Right ventricle myocardium inferior (tissue), 1 donor: ENCODE measurements around the gene ILF3. TPM values are rescaled to one million over a fixed set of nuclear protein-coding genes. Genes with fewer than 3 reads are reported as not detected.
"Not testable (repeated sequence)": the region's sequence is repeated elsewhere in the genome, so short reads cannot be mapped to it uniquely, and the experiment has no call there.

Experiments used
- ATAC-seq: fragments of 200-7000 bp; cut with Tn5 transposase; one replicate; pipeline ENCODE4 v1.9.1; 2020; ENCODE audit warnings: mild to moderate bottlenecking, moderate library complexity
- DNase-seq: peaks from one replicate; pipeline ENCODE4 v3.0.0; 2021; ENCODE audit errors: missing footprints
- intact Hi-C: fragments of 100-400 bp; cut with DNase I; formaldehyde crosslinking; loops from one replicate; pipeline ENCODE4 v1.11.0; 2022
- total RNA-seq: library from RNA; stranded (reverse); fragmentation: NEBNext Ultra II Directional; extraction: Animal tissue kit (Norgen Biotek cat#: 25700); gene quantifications from one replicate; pipeline ENCODE4 v1.2.1, GENCODE V29; 2021
- donor health status: DM: no; HTN: yes; CAD: no; lungs with severe emphysema.

The ILF3 gene
- total RNA-seq, 1 donor from 2014 or later = 101 TPM

DNA sequence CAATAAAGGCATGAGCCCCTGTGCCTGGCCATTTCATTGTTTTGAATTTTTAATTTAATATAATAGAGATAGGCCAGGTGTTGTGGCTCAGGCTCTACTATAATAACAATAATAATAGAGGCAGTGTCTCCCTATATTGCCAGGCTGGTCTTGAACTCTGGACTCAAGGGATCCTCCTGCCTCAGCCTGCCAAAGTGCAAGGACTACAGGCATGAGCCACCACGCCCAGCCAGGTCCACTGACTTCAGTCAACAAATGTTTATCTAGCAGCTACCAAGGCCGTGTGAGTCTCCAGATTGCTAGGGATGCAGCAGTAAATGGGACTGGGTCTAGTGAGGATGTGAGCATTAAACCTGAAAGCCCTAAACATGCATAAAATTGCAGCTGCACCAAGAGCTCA is 13.8 kb upstream of the ILF3 start:
- intact Hi-C loops = no loop called here
- no peak for DNase-seq
- no peak for ATAC-seq

DNA sequence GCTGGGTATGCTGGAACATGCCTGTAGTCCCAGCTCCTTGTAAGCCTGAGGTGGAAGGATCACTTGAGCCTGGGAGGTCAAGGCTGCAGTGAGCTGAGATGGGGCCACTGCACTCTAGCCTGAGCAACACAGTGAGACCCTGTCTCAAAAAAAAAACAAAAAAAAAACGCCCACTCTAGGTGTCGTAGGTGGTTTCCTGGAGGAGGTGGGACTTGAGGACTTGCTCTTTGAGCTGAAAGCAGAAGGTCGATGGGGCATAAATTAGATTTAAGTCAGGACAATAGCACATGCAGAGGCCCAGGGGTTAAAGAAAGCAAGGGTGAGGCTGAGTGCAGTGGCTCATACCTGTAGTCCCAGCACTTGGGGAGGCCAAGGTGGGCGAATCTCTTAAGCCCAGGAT is 12.9 kb upstream of the ILF3 start:
- ATAC-seq = no peak
- no peak for DNase-seq
- intact Hi-C loops = no loop called here

DNA sequence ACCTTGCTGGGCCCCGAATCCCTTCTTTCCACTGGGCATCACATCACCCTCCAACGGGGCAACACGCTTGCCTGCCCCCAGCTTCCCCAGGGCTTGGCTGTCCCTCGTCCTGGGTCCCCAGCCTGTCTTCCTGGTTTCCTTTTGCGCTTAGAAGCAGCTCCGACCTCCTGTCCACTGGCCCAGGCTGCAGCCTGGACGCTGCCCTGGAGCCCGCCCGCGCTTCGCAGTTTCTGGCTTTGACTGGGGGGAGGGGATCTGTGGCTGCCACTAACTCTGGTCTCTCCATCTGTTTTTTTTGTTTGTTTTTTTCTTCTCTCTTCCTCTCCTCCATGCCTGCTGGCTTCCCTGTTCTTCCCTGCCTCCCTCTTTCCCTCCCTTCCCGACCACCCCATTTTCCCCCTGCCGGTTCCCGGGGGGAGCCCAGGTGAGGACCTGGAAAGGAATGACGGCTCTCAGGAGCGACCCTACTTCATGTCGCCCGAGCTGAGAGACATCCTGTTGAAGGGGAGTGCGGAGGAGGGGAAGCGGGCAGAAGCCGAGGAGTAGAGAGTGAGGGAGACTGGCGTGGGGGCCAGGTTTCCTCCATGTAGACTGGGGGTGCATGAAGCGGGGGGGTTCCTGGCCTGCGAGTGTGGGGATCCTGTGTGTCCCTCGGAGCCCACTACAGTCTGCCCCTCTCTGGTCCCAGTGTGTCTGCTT is 11.5 kb upstream of the ILF3 start:
- ATAC-seq (no peak), DNase-seq (no peak)
- intact Hi-C loops = no loop called here

DNA sequence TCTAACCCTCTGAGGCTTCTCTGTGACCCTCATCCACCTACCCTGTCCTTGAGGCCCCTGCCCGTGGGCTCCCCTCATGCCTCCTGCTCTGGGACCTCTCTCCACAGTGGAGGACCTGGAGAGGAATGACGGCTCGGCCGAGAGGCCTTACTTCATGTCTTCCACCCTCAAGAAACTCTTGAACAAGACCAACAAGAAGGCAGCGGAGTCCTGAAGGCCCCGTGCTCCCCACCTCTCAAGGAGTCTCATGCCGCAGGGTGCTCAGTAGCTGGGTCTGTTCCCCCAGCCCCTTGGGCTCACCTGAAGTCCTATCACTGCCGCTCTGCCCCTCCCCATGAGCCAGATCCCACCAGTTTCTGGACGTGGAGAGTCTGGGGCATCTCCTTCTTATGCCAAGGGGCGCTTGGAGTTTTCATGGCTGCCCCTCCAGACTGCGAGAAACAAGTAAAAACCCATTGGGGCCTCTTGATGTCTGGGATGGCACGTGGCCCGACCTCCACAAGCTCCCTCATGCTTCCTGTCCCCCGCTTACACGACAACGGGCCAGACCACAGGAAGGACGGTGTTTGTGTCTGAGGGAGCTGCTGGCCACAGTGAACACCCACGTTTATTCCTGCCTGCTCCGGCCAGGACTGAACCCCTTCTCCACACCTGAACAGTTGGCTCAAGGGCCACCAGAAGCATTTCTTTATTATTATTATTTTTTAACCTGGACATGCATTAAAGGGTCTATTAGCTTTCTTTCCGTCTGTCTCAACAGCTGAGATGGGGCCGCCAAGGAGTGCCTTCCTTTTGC is 10.8 kb upstream of the ILF3 start:
- intact Hi-C loops = no loop called here
- ATAC-seq (no peak), DNase-seq (no peak)

DNA sequence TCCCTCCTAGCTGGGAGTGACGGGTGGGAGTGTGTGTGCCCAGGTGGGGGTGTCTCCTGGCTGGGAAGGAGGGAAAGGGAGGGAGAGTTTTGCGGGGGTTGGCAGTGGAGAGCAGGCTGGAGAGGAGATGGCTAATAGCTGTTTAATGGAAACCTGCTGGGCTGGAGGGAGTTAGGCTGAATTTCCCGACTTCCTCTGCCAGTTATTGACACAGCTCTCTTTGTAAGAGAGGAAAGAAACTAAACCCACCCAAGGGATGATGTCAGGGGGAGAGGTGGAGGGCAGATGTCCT is 10.2 kb upstream of the ILF3 start:
- no peak for ATAC-seq
- intact Hi-C loops = loop anchor here (1.0 kb wide), 1 partner anchor 63 kb away; no protein-coding TSS in a partner anchor
- DNase-seq = no peak

DNA sequence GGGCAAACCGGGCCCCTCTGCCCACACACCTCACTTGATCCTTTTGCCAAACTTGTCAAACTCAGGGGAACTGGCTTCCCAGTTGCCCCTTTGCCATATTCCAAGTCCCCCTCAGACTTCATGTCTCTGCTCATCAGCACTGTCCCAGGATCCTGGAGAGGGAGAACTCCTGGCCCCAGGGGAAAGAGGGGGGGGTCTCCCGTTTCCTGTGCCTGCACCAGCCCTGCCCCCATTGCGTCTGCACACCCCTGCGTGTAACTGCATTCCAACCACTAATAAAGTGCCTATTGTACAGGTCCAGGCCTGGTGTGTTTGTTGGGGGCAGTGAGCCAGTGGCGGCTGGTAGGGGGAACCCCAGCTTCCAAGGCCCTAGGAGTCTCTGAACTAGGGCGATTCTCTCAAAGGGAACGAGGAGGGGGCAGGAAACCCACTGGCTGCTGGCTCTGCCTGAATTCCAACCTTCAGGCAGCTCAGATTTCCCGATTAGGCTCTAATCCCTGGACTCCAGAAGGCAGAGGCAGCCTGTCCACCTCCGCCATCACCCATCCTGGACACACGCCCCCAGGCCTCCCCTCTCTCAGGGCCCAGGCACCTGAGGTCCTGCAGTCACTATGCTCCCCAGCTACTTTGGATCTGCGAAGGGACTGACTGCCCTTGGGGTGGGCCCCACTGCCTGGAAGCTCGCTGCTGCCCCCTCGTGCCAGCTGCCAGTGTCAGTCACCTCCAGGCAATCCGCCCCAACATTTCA is 9.7 kb upstream of the ILF3 start:
- intact Hi-C loops = loop anchor here (1.0 kb wide), 1 partner anchor 63 kb away; no protein-coding TSS in a partner anchor
- ATAC-seq = peak; percentile 89
- peak; percentile 89 for DNase-seq

DNA sequence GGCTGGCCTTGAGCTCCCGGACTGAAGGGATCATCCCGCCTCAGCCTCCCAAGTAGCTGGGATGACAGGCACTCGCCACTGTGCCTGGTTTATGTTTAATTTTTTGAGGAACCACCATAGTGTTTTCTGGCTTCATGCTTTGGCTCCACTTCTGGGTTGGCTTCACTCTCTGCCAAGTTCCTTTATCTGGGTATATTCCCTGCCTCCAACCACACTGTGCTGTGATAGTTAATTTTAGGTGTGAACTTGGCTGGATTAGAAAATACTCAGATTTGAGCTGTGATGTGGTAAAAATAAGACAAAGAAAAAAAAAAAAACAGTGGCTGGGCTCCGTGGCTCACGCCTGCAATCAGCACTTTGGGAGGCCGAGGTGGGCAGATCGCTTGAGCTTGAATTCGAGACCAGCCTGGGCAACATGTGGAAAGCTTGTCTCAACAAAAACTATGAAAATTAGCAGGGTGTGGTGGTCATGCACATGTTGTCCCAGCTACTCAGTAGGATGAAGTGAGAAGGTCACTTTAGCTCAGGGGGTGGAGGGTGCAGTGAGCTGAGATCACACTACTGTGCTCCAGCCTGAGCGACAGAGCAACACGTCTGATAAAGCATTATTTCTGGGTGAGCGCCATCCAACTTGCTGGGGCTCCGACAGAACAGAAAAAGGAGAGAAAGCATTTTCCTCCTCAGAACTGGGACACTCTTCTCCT is 7.5 kb upstream of the ILF3 start:
- ATAC-seq (peak; percentile 35), DNase-seq (no peak)
- intact Hi-C loops = no loop called here

DNA sequence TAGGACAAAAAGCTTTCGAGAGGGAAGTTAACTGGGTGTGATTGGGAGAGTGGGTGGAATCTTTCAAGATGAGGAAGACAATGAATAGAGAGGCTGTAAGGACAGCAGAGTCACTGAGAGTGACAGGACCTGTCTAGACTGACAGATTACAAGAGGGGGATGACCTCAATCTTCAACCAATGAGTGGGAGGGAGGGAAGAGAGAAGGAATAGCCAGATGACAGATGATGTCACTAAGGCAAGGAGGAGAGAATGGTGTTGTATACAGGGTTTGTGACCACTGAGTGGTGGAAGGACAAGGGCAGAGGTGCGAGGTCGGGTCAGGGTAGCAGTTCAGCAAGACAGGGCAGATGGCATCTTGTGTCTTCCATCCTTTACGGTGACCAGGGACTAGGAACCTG is 5.8 kb upstream of the ILF3 start:
- DNase-seq = no peak
- intact Hi-C loops = no loop called here

DNA sequence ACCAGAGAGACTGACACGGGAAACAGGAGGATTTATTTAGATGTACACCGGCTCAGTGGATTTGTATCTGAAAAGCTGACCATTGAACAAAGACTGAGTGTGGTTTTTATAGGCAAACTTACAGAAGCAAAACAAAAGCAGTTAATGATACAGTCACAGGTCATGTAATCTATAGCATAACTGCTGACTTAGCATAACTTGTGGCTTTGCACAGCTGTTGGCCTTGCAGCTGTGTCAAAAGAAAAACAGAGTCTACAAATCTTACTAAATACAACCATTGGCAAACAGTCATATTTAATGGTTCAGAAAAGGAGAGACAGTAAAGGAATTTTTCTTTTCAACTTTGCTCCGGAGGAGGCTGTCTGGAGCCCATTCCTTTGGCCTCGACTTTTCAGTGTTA is 2.3 kb upstream of the ILF3 start:
- DNase-seq (no peak), ATAC-seq (no peak)
- intact Hi-C loops = loop anchor here (5.0 kb wide), 2 partner anchors 40 to 85 kb away; partner anchors contain the start of genes CDKN2D and KRI1

More for the DNA sequence above, 5.8 kb upstream of the ILF3 start:
- ATAC-seq = no peak

DNA sequence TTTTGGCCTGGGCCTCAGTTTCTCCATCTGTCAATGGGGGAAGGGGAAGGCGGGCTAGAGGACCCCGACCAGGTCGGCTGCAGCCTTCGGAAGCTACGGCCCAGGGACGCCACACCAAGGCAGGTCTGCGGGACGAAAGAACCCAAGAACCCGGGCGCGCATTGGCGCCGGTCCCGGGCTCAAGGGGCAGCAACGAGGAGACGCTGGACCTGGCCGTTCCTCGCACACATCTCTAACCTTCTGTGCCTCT is 739 bp upstream of the ILF3 start:
- intact Hi-C loops = loop anchor here (5.0 kb wide), 2 partner anchors 39 to 86 kb away; partner anchors contain the start of genes CDKN2D and KRI1
- no peak for ATAC-seq
- DNase-seq = no peak

DNA sequence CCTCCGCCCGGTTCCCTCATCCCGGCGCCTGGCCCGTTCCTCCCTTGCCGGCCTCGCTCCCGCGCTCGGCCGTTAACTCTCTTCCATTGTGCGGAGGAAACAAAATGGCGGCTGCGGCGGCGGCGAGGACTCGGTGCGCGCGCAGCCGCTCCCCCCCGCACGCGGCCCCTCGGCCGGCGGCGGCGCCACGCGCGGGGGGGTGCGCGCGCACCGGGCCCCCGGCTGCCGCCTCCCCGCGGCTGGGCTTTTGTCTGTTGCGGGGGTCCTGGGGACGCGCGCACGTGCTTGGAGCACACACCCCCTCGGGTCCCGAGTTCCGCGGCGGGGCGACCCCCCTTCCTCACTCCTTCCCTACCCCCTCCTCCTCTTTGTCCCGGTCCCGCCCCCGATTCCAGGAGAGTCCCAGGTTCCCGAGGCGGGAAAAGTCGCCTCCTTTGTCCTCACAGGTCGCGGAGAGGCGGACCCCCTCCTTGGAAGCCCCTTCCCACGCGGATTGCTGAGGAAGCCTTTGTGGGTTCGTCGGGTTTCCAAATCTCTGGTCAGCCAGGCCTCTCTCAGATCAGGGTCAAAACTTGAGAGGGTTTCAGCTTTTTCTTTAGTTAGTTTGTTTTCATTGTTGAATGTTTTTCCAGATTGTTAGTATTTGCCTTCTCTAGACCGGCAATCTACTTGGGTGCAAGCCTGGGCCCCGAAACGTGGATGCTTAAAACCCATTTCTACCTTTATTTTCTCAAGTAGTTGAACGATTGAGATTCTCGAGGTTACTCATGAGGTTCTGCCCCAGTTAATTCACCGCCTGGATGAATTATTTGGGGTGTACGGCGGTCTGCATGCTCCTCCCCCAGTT is 687 bp downstream of the ILF3 start:
- ATAC-seq (peak; percentile 20), DNase-seq (peak; percentile 73)
- intact Hi-C loops = loop anchor here (5.0 kb wide), 2 partner anchors 37 to 88 kb away; partner anchors contain the start of genes CDKN2D and KRI1

DNA sequence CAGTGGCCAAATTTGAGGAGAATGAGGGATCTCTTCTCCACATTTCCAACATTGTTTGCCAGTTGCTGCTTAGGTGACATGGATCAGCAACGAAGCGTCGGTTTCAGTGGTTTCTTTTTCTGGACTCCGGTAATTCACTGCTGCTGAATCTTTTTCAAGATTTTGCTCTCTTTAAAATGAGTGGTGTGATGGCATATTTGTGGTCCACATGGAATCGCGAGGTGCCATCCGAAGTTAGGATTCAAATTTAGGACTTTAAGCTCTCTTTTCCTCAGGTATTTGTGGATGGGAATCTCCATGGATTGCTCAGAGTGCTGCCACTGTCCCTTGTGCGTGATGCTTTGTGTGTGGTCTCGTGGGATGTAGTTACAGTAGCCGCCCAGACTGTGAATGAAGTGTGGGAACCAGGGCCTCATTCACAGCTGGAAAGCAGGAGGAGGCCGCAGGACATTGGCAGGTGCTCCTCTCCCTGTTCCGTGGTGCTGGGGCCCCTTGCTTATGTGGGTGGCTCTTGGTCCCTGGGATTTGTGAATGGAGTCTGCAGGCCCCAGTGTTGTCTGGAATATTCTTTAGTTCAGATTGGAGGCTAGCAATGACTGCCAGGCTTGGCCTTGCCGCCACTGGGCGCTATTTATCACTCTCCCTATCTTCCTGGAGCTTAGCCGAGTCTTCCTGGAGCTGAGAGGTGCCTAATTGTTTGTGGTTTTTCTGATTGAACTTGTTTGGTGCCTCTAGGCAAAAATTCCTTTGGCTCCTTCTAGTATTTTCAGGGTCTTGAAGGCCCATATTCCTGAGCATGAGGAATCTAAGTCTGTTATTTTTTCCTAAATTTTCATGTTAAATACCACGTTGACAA is 1.5 kb downstream of the ILF3 start:
- ATAC-seq (no peak), DNase-seq (no peak)
- intact Hi-C loops = no loop called here

DNA sequence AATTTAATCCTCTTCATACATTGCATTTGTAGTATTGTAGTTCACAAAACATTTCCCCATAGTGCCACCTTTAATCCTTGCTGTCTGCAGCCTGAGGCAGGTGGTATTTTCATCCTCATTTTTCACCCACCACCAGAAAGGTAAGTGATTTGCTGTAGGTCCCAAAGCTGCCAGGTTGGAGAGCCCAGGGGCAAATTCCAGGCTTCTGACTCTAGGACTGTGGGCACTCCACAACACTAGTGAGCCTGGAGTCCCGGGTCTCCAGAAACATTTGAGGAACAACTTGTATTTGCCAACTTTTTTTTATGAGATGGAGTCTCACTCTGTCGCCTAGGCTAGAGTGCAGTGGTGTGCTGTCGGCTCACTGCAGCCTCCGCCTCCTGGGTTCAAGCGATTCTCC is 6.2 kb downstream of the ILF3 start:
- DNase-seq (no peak), ATAC-seq (no peak)
- intact Hi-C loops = no loop called here

DNA sequence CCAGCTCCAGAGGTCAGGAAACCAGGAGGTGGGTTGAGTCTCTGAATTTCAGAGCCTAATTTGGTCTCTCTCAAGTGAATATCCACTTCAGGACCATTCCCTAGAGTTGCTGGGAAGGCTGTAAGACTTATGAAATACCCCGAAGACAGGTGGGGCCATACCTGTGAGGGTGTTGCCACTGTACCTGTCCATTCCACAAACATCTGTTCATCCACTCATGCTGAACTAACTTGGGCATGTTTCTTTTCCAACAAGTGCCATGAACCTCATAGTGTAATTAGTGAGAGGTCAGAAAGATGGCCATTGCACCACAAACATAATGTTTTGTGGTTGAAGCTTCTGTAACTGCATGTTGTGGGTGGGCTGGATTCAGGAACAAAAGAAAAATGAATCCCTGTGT is 7.8 kb downstream of the ILF3 start:
- no peak for DNase-seq
- ATAC-seq = no peak
- intact Hi-C loops = no loop called here

DNA sequence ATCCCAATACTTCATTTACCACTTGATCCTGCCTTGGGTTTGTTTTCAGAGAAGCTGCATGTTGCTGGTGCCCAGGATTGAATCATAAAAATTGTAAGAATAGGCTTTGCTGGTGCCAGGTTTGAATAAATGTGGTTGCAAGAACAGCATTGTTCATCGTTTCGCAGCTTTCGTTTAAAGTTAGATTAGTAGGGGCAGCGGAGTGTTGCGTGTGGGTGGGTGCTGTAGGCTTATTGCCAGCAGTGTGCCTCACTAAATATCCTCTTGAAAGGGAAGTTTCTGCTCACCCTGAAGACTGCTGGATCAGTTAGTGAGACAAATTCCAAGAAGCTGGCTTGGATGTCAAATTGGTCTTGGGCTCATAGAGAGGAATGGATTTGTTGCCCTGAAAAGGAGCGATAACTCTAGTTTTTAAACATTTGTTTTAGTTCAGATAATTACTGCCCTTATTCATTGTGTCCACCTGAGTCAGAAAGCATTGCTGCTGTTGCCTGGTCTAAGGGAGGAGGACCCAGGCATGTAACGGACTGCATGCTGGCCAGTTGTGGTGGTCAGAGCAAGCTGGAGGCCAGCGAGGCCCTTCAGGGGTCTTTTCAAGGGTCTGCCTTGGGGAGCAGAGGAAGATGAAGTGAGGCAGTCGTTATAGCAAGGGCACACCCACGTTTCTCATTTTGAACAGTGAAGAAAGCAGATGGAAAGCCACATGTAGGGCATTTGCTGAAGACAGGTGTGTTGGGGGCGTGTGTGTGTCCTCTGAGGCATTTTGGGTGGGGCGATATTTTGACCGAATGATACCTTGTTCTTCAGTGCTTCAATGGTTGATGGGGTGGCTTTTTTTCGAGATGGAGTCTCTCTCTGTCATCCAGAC is 8.5 kb downstream of the ILF3 start:
- DNase-seq = no peak
- intact Hi-C loops = no loop called here
- no peak for ATAC-seq

DNA sequence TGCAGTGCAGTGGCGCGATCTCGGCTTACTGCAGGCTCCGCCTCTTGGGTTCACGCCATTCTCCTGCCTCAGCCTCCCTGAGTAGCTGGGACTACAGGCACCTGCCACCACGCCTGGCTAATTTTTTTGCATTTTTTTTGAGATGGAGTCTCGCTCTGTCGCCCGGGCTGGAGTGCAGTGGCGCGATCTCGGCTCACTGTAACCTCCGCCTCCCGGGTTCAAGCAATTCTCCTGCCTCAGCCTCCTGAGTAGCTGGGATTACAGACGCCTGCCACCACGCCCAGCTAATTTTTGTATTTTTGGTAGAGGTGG is 9.1 kb downstream of the ILF3 start:
- intact Hi-C loops, DNase-seq, ATAC-seq: not testable (repeated sequence)

DNA sequence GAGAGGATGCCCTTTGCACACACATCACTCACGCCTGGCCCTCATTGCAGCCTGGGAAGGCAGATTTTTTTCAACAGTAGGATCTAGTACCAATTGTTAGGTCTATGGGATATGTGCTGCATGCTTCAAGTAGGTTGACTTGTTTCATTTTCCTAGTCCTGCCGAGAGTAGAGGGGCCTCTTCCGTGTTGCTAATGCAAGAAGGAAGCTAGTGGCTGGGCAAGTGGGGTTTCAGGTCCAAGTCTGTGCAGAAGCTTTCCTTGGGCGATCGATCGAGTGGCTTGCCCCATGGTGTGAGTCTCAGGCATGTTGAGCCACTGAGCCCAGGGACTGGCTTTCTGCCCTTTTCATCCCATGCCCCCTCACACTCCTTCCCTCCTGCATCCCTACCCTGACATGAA is 13.7 kb downstream of the ILF3 start:
- DNase-seq (no peak), ATAC-seq (no peak)
- intact Hi-C loops = no loop called here
